Measurements from ENCODE around the gene BCAR3.

The BCAR3 gene

GRCh38 chr1:93612510-93612909 lies 69.1 kb downstream of the BCAR3 start:
- no peak for DNase-seq

GRCh38 chr1:93611668-93612067 lies 70.0 kb downstream of the BCAR3 start:
- no peak for DNase-seq

GRCh38 chr1:93609536-93609935 lies 72.1 kb downstream of the BCAR3 start:
- no peak for DNase-seq

- DNase-seq: no peak
Measured at GRCh38 chr1:93608187-93609109, 73.2 kb downstream of the BCAR3 start.

- DNase-seq: no peak
Measured at GRCh38 chr1:93607814-93608186, 73.8 kb downstream of the BCAR3 start.

- no peak for DNase-seq
Measured at GRCh38 chr1:93605812-93606512, 75.7 kb downstream of the BCAR3 start.

- DNase-seq: no peak
Measured at GRCh38 chr1:93605026-93605568, 76.5 kb downstream of the BCAR3 start.

GRCh38 chr1:93604411-93604810 lies 77.2 kb downstream of the BCAR3 start:
- DNase-seq: no peak

GRCh38 chr1:93603601-93604000 lies 78.0 kb downstream of the BCAR3 start:
- no peak for DNase-seq

- DNase-seq: no peak
Measured at GRCh38 chr1:93603106-93603505, 78.5 kb downstream of the BCAR3 start.

- DNase-seq: no peak
Measured at GRCh38 chr1:93602101-93602500, 79.5 kb downstream of the BCAR3 start.

- no peak for DNase-seq
Measured at GRCh38 chr1:93601686-93602085, 80.0 kb downstream of the BCAR3 start.

GRCh38 chr1:93600663-93601062 lies 81.0 kb downstream of the BCAR3 start:
- no peak for DNase-seq

GRCh38 chr1:93599479-93599878 lies 82.2 kb downstream of the BCAR3 start:
- no peak for DNase-seq

- DNase-seq: no peak
Measured at GRCh38 chr1:93598861-93599439, 82.7 kb downstream of the BCAR3 start.

GRCh38 chr1:93598396-93598795 lies 83.2 kb downstream of the BCAR3 start:
- DNase-seq: no peak

GRCh38 chr1:93597709-93598108 lies 83.9 kb downstream of the BCAR3 start:
- no peak for DNase-seq

- no peak for DNase-seq
Measured at GRCh38 chr1:93596329-93597089, 85.1 kb downstream of the BCAR3 start.

GRCh38 chr1:93595743-93596142 lies 85.9 kb downstream of the BCAR3 start:
- DNase-seq: no peak

GRCh38 chr1:93595266-93595665 lies 86.4 kb downstream of the BCAR3 start:
- DNase-seq: no peak

- DNase-seq: no peak
Measured at GRCh38 chr1:93594603-93594880, 87.1 kb downstream of the BCAR3 start.

GRCh38 chr1:93593854-93594602 lies 87.6 kb downstream of the BCAR3 start:
- DNase-seq: no peak

Data from CD4-positive, alpha-beta T cell treated with Interleukin-17A for 1 hour (primary cell).